ENCODE measurements around the gene TINAGL1.

DNA sequence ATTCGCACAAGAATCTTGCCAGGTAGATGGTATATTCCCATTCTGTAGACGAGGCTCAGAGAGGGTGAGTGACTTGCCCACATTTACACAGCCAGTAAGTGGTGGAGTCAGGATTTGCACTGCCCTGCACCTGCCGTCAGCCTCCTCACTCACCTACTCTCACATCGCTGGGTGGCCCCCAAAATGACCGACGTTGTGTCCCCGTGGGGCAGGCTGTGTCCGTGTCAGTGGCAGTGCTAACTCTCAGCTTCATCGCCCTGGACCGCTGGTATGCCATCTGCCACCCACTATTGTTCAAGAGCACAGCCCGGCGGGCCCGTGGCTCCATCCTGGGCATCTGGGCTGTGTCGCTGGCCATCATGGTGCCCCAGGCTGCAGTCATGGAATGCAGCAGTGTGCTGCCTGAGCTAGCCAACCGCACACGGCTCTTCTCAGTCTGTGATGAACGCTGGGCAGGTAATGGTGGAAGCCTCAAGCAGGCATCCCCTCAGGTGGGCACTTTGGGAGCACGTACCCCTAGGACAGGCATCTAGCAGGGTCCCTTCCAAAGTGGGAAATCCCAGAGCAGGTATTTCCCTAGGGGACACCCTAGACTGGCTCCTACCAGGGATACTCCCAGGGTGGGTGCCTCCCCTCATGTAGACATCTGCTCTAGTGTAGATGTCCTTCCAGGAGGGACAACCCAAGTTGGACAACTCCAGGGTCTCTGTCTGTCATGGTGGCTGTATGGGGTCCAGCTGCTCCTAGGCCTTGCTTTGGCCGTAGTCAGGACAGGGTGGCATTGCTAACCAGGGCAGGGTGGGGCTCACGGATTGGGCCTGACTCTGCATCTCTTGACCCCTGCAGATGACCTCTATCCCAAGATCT, 44.5 kb downstream of the TINAGL1 start:
- TF ChIP-seq, protein P1, sequence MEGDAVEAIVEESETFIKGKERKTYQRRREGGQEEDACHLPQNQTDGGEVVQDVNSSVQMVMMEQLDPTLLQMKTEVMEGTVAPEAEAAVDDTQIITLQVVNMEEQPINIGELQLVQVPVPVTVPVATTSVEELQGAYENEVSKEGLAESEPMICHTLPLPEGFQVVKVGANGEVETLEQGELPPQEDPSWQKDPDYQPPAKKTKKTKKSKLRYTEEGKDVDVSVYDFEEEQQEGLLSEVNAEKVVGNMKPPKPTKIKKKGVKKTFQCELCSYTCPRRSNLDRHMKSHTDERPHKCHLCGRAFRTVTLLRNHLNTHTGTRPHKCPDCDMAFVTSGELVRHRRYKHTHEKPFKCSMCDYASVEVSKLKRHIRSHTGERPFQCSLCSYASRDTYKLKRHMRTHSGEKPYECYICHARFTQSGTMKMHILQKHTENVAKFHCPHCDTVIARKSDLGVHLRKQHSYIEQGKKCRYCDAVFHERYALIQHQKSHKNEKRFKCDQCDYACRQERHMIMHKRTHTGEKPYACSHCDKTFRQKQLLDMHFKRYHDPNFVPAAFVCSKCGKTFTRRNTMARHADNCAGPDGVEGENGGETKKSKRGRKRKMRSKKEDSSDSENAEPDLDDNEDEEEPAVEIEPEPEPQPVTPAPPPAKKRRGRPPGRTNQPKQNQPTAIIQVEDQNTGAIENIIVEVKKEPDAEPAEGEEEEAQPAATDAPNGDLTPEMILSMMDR (conservative IDR thresholded peaks at IDR 0.05): no peak
- TF ChIP-seq EZH2 (IDR thresholded peaks at IDR 0.05; ENCODE audit: low read depth): no peak
